H1 (cell line): ENCODE data around the gene TSPAN4. TPM values are rescaled to one million over a fixed set of nuclear protein-coding genes. Genes with fewer than 3 reads are reported as not detected.

Source experiments
- CTCF ChIA-PET: fragments of 300-600 bp; sonication (Branson Sonifier 250); formaldehyde crosslinking; loops from one replicate; lab custom pipeline; 2021; ENCODE audit not compliant: partially characterized antibody; lab: Charles Lee
- POLR2A ChIA-PET: fragments of 300-600 bp; sonication (Branson Sonifier 250); formaldehyde crosslinking; loops from one replicate; lab custom pipeline; 2021; ENCODE audit warnings: inconsistent platforms; ENCODE audit not compliant: partially characterized antibody; lab: Charles Lee
- DNase-seq, 2 experiments: peaks; one replicate each; pipeline versions ENCODE4 v3.0.0 to v3.0.0-alpha.2; 2010 to 2022; ENCODE audit warnings: low spot score in 2 of 2, low read depth in 1 of 2, mixed read lengths in 1 of 2
- FAIRE-seq: peaks from 2 replicates; lab custom pipeline; 2011; peaks lifted over from hg19 to GRCh38; lab: Jason Lieb, UNC
- H2AFZ ChIP-seq: 2 replicates; pipeline ENCODE4 v1.8.1; 2012; ENCODE audit warnings: low read length, inconsistent platforms
- H2AK5ac ChIP-seq: 2 replicates; pipeline ENCODE4 v1.6.1; 2013; ENCODE audit warnings: low read depth, low read length
- H2BK120ac ChIP-seq: replicated peaks from 2 replicates; pipeline ENCODE3; 2013; ENCODE audit warnings: low read depth, low read length, inconsistent platforms
- H2BK12ac ChIP-seq: 2 replicates; pipeline ENCODE4 v1.6.1; 2013; ENCODE audit warnings: low read depth, low read length
- H2BK15ac ChIP-seq: 2 replicates; pipeline ENCODE4 v1.6.1; 2013; ENCODE audit warnings: low read length
- H2BK20ac ChIP-seq: 2 replicates; pipeline ENCODE4 v1.6.1; 2013; ENCODE audit warnings: low read length
- H2BK5ac ChIP-seq: 2 replicates; pipeline ENCODE4 v1.6.1; 2013; ENCODE audit warnings: low read depth, low read length
- H3K14ac ChIP-seq: 2 replicates; pipeline ENCODE4 v1.6.1; 2013; ENCODE audit warnings: inconsistent platforms; ENCODE audit not compliant: insufficient read length
- H3K18ac ChIP-seq: 2 replicates; pipeline ENCODE4 v1.6.1; 2013; ENCODE audit warnings: low read length; ENCODE audit errors: extremely low read depth
- H3K23ac ChIP-seq: 2 replicates; pipeline ENCODE4 v1.6.1; 2013; ENCODE audit warnings: inconsistent platforms; ENCODE audit not compliant: insufficient read length
- H3K23me2 ChIP-seq: 2 replicates; pipeline ENCODE4 v1.6.1; 2013; ENCODE audit warnings: low read depth, low read length
- H3K27ac ChIP-seq: 2 replicates; pipeline ENCODE4 v1.6.1; 2011; ENCODE audit warnings: low read depth, low read length, inconsistent platforms
- H3K27me3 ChIP-seq, 4 experiments: replicated peaks in 1 of 4; 1 replicate in 1 of 4; 2 replicates in 3 of 4; pipeline versions ENCODE4 v1.6.1 to v1.8.1; 2011 to 2013; ENCODE audit warnings: low read length in 3 of 4, mild to moderate bottlenecking in 3 of 4, inconsistent platforms in 2 of 4, mixed read lengths in 2 of 4, moderate library complexity in 1 of 4; ENCODE audit not compliant: control insufficient read depth in 3 of 4, insufficient read depth in 3 of 4; ENCODE audit errors: extremely low read depth in 1 of 4
- H3K36me3 ChIP-seq, 4 experiments: 2 replicates each; pipeline versions ENCODE4 v1.6.1 to v1.8.1; 2011 to 2013; ENCODE audit warnings: mild to moderate bottlenecking in 4 of 4, low read length in 3 of 4, moderate library complexity in 2 of 4, control low read depth in 1 of 4, inconsistent platforms in 1 of 4; ENCODE audit not compliant: insufficient read depth in 4 of 4, control insufficient read depth in 2 of 4
- H3K4ac ChIP-seq: replicated peaks from 2 replicates; pipeline ENCODE3; 2013; ENCODE audit warnings: low read length, low read depth, mixed read lengths, inconsistent platforms; ENCODE audit not compliant: insufficient read length
- H3K4me1 ChIP-seq, 4 experiments: replicated peaks in 1 of 4; 1 replicate in 1 of 4; 2 replicates in 3 of 4; pipeline versions ENCODE4 v1.6.1 to v1.8.1; 2011 to 2013; ENCODE audit warnings: low read length in 3 of 4, inconsistent platforms in 2 of 4, mixed read lengths in 1 of 4; ENCODE audit not compliant: insufficient read depth in 4 of 4, control insufficient read depth in 3 of 4
- H3K4me2 ChIP-seq, 2 experiments: 2 replicates each; pipeline versions ENCODE4 v1.6.1 to v1.8.1; 2011 to 2013; ENCODE audit warnings: low read depth in 2 of 2, low read length in 2 of 2, control low read depth in 1 of 2, inconsistent platforms in 1 of 2, mild to moderate bottlenecking in 1 of 2; ENCODE audit not compliant: insufficient read depth in 1 of 2
- H3K4me3 ChIP-seq, 4 experiments: fragments of 200-600, 300-600 bp in 1 of 4; sonication (generic), shearing (Covaris generic), sonication (Bioruptor Twin) in 1 of 4; 2 replicates each; pipeline versions ENCODE4 v1.5.1 to v1.8.1; 2011 to 2016; ENCODE audit warnings: low read length in 4 of 4, low read depth in 3 of 4, control low read depth in 2 of 4, inconsistent platforms in 2 of 4, mild to moderate bottlenecking in 2 of 4, mixed read lengths in 1 of 4, moderate library complexity in 1 of 4; ENCODE audit not compliant: insufficient read depth in 2 of 4; ENCODE audit errors: extremely low read depth in 1 of 4
- H3K56ac ChIP-seq: replicated peaks from 2 replicates; pipeline ENCODE3; 2013; ENCODE audit warnings: low read depth, mild to moderate bottlenecking, mixed read lengths, low read length, inconsistent platforms; ENCODE audit not compliant: insufficient read length
- H3K79me1 ChIP-seq: 2 replicates; pipeline ENCODE4 v1.6.1; 2013; ENCODE audit warnings: low read depth, low read length, control low read depth
- H3K79me2 ChIP-seq, 2 experiments: 2 replicates each; pipeline versions ENCODE4 v1.6.1 to v1.8.1; 2012 to 2013; ENCODE audit warnings: low read length in 2 of 2, mild to moderate bottlenecking in 2 of 2, inconsistent platforms in 1 of 2; ENCODE audit not compliant: insufficient read depth in 2 of 2, control insufficient read depth in 1 of 2
- H3K9ac ChIP-seq, 4 experiments: replicated peaks in 1 of 4; 1 replicate in 1 of 4; 2 replicates in 3 of 4; pipeline versions ENCODE4 v1.6.1 to v1.8.1; 2011 to 2013; ENCODE audit warnings: low read depth in 3 of 4, low read length in 3 of 4, control low read depth in 2 of 4, mild to moderate bottlenecking in 2 of 4, moderate library complexity in 2 of 4, inconsistent platforms in 1 of 4; ENCODE audit errors: extremely low read depth in 1 of 4
- H3K9me3 ChIP-seq, 2 experiments: 2 replicates each; pipeline versions ENCODE4 v1.6.1 to v1.8.1; 2012 to 2013; ENCODE audit warnings: mild to moderate bottlenecking in 2 of 2, moderate library complexity in 2 of 2, control low read depth in 1 of 2, inconsistent platforms in 1 of 2, low read depth in 1 of 2, low read length in 1 of 2, mixed read lengths in 1 of 2; ENCODE audit not compliant: insufficient read depth in 2 of 2
- H4K20me1 ChIP-seq, 2 experiments: replicated peaks in 1 of 2; 2 replicates each; pipeline versions ENCODE3 to v1.8.1; 2011 to 2013; ENCODE audit warnings: inconsistent platforms in 2 of 2, low read length in 2 of 2, mild to moderate bottlenecking in 1 of 2; ENCODE audit not compliant: insufficient read depth in 2 of 2, control insufficient read depth in 1 of 2
- H4K5ac ChIP-seq: 2 replicates; pipeline ENCODE4 v1.6.1; 2013; ENCODE audit warnings: low read length, low read depth, mixed read lengths, inconsistent platforms; ENCODE audit not compliant: insufficient read length
- H4K8ac ChIP-seq: 2 replicates; pipeline ENCODE4 v1.8.0; 2013; ENCODE audit warnings: mild to moderate bottlenecking, moderate library complexity, low read length, inconsistent platforms; ENCODE audit not compliant: insufficient read depth; ENCODE audit errors: extremely low read depth
- H4K91ac ChIP-seq: replicated peaks from 2 replicates; pipeline ENCODE3; 2013; ENCODE audit warnings: low read length, mixed read lengths, inconsistent platforms; ENCODE audit not compliant: insufficient read length
- BRCA1 ChIP-seq: IDR thresholded peaks from 2 replicates; pipeline ENCODE4 v1.6.1; 2012; ENCODE audit warnings: low read depth, low read length, improper control_type of control experiment
- GTF2F1 ChIP-seq: IDR thresholded peaks from 2 replicates; pipeline ENCODE4 v1.6.1; 2012; ENCODE audit warnings: low read depth, low read length, improper control_type of control experiment, borderline replicate concordance
- HDAC2 ChIP-seq, 2 experiments: fragments of 300-600 bp in 1 of 2; sonication (generic) in 1 of 2; IDR thresholded peaks; 2 replicates each; pipeline ENCODE4 v1.6.1; 2011 to 2012; ENCODE audit warnings: low read depth in 2 of 2, low read length in 2 of 2, mild to moderate bottlenecking in 2 of 2, moderate library complexity in 2 of 2, borderline replicate concordance in 1 of 2, inconsistent platforms in 1 of 2
- HDAC6 ChIP-seq: IDR thresholded peaks from one replicate; pipeline ENCODE4 v1.7.1; 2012; ENCODE audit warnings: low read depth, mild to moderate bottlenecking, inconsistent platforms, low read length, moderate library complexity
- RXRA ChIP-seq: IDR thresholded peaks from 2 replicates; pipeline ENCODE4 v1.6.1; 2011; ENCODE audit warnings: low read depth, mild to moderate bottlenecking, low read length, moderate library complexity; ENCODE audit not compliant: insufficient read depth
- WGBS, 2 experiments: shearing (Covaris generic) in 1 of 2; methylation state at CpG; one replicate each; pipeline versions ENCODE4 v1.1.6 to v1.1.7; 2013 to 2015; ENCODE audit warnings: low lambda C conversion rate in 2 of 2, mixed read lengths in 2 of 2, inconsistent platforms in 1 of 2, low coverage in 1 of 2, missing lambda C conversion rate in 1 of 2; ENCODE audit not compliant: insufficient replicate concordance in 2 of 2, insufficient coverage in 1 of 2, insufficient read length in 1 of 2; ENCODE audit errors: extremely low coverage in 1 of 2, missing lambda C conversion rate in 1 of 2; 5-methylcytosine and 5-hydroxymethylcytosine counted together
- polyA plus RNA-seq, 7 experiments: library from polyadenylated mRNA; depleted of rRNA in 3 of 7; stranded (reverse) in 5 of 7; unstranded in 2 of 7; fragments of >200 nt in 5 of 7; fragments of 200-250 nt in 2 of 7; gene quantifications; 1 replicate in 5 of 7; 2 replicates in 1 of 7; 4 replicates in 1 of 7; pipeline versions ENCODE4 v1.2.1 to v1.2.3, GENCODE V29; 2011 to 2013; ENCODE audit warnings: missing spikeins in 2 of 7, mixed read lengths in 2 of 7
- total RNA-seq: library from RNA; stranded (reverse); fragmentation: NEBNext Ultra II Directional; extraction: Animal tissue kit (Norgen Biotek cat#: 25700); gene quantifications from 2 replicates; pipeline ENCODE4 v1.2.1, GENCODE V29; 2021
- TF ChIP-seq, protein P1 (sequence below): IDR thresholded peaks from 2 replicates; pipeline ENCODE4 v1.6.1; 2011; ENCODE audit warnings: low read depth, mild to moderate bottlenecking, low read length; ENCODE audit not compliant: insufficient read depth

Gene TSPAN4
- total and polyA plus RNA-seq, 2 of the 8 experiments (the other 6 are each of a cell fraction or from before 2014, with no cell fraction given) = 74.1 to 145 TPM

DNA sequence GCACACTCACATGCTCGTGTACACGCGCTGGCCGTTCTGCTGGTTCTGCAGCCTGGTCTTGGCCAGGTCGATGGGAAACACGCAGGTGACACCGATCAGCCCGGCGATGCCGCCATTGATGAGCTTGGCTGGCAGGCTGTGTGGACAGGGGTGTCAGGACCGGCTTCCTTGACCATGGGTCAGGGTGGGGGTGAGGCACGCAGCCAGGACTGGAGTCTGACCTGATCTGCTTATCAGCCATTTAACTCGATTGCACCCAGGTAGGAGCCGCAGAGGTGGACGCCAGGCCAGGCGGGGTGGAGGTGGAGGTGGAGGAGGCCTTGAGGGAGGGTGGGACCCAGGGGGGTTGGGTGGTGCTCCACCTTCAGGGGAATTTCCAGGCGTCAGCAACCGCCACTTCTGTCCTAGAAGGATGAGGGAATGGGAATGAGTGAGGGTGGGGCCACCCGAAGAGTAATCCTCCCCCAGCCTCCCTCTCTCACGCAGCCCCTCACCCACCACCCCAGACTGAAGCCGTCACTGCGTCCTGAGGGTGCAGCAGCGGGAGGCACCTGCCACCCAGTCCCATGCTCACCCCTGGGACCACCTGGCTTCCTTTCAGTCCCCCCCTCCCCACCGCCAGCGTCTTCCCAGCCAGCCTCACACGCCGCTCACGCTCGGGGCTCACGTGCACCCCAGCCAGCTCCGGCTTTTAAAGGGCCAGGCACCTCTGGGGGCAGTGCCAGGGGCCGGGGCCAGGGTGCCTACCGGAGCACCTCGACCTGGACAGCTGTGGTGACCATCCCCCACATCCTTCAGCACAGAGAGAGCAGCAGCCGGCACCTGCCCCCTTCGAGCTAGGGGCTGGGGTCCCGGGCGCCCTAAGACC, 47.7 kb upstream of the TSPAN4 start:
- FAIRE-seq (no peak), DNase-seq (no peak)
- Histone ChIP-seq H4K20me1 (peaks cover 0 to 12% of the 10 kb centered on the region in 2 experiments), H2AK5ac (no peak overlapping the region), H3K9ac (no peak overlapping the region), H3K79me2 (peaks cover 0 to 5% of the 10 kb centered on the region in 2 experiments; a peak in 1 of 4 replicates), H3K14ac (no peak overlapping the region), H3K56ac (no peak overlapping the region), H2BK5ac (no peak overlapping the region; the same call in 1 of the 2 replicates), H2BK15ac (no peak overlapping the region), H4K8ac (0 out of 2 replicates have a peak overlapping the region, but pooled peaks have one; percentile 46), H4K5ac (no peak overlapping the region), H3K79me1 (0 out of 2 replicates have a peak, but pooled peaks cover 7% of the 10 kb centered on the region), H3K9me3 (no peaks in the 10 kb centered on the region), H3K4me3 (no peak overlapping the region), H3K36me3 (peaks cover 0 to 20% (median 1%) of the 10 kb centered on the region in 4 experiments; a peak in 4 of 8 replicates), H2BK120ac (no peak overlapping the region), H3K27ac (no peak overlapping the region), H3K4me2 (no peak overlapping the region; a peak in 1 of 4 replicates), H4K91ac (no peak overlapping the region), H3K27me3 (no peaks in the 10 kb centered on the region), H3K18ac (no peak overlapping the region; the same call in 1 of the 2 replicates), H2BK12ac (no peak overlapping the region), H2AFZ (no peak overlapping the region), H3K23ac (no peak overlapping the region), H3K4ac (no peak overlapping the region), H3K4me1 (peaks cover 4 to 28% (median 18%) of the 10 kb centered on the region in 4 experiments), H3K23me2 (peaks cover 7% of the 10 kb centered on the region), H2BK20ac (no peak overlapping the region)
- TF ChIP-seq BRCA1 = no peak
- TF ChIP-seq HDAC2 (IDR thresholded peaks at IDR 0.05; ENCODE audit: borderline replicate concordance in 1 of 2, low read depth in 2 of 2, low read length in 2 of 2) = no peak
- TF ChIP-seq GTF2F1 = no peak
- TF ChIP-seq, protein P1, sequence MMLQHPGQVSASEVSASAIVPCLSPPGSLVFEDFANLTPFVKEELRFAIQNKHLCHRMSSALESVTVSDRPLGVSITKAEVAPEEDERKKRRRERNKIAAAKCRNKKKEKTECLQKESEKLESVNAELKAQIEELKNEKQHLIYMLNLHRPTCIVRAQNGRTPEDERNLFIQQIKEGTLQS = no peak
- TF ChIP-seq RXRA = no peak
- no peak for TF ChIP-seq HDAC6
- 93% methylated on average over 27 of the region's 38 CpGs; no CpG with 5 or more reads in 1 of the 2 experiments for WGBS, 2 experiments
- CTCF ChIA-PET = interaction anchor here (0.9 to 3.4 kb wide), 4 partner anchors 9 to 36 kb away, joined by 3 to 14 read pairs (median 4); no protein-coding TSS in a partner anchor
- POLR2A ChIA-PET = interaction anchor here (1.1 to 53.0 kb wide), 6 partner anchors 9 to 35 kb away, joined by 3 to 1917 read pairs (median 6); partner anchors contain the start of genes CD151, CRACR2B, GATD1 and PIDD1
